ENCODE results near the gene SMIM14.
"Not testable (repeated sequence)": the region's sequence is repeated elsewhere in the genome, so short reads cannot be mapped to it uniquely, and the experiment has no call there.

SMIM14 gene

DNA sequence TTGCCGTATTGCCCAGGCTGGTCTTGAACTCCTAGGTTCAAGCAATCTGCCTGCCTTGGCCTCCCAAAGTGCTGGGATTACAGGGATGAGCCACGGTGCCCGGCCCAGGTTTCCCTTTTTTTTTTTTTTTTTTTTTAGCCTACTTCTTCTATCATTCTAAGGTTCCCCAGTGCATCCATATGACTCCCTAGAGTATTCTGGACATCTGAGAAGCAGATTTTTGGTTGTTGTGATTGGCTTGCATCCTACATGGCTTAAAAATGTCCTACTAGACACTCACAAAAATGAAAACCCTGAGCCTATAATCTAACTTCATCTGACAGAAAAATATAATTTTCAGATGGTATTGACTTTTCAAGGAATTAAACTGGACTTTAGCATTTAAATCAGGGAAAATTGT is 41.7 kb downstream of the SMIM14 start:
- FAIRE-seq = no peak

DNA sequence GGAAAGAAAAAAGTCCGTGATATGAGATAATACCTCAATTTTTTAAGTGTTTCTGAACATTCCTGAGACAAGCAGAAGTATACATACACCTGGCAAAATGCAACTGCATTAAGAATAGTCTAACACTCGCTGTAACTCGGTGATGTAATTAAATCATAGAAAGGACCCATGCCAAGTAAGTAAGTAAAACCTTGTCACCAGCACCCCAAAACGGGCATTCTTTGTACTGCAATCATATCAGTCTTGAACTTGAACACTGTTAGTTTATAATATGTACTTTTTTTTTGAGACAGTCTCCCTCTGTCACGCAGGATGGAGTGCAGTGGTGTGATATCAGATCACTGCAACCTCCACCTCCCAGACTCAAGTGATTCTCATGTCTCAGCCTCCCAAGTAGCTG is 47.4 kb downstream of the SMIM14 start:
- FAIRE-seq = no peak

DNA sequence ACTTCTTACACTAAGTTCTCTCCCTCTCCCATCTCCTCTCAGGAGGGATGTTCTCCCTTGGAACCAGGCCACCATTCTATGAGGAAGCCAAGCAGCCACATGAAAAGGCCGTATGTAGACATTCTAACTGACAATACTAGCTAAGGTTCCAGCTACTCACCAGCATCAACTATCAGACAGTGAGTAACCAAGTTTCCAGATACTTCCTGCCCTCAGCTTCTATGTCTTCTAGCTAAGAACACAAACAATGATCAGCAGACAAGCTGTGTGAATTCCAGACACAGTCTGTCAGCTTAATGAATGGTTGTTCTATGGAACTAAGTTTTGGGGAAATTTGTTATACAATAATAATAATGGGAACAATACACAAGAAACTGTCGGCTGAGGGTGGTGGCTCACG is 50.8 kb downstream of the SMIM14 start:
- FAIRE-seq = no peak

DNA sequence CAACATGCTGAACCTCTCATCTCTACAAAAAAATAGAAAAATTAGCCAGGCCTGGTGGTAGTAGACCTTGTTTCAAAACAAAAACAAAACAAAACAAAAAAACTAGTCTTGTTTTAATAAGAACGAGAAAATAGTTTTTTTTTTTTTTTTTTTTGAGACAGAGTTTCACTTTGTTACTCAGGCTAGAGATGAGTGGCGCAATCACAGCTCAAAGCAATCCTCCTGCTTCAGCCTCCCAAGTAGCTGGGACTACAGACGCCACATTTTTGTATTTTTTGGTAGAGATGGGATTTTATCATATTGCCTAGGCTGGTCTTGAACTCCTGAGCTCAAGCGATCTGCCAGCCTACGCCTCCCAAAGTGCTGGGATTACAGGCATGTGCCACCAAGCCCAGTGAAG is 63.7 kb downstream of the SMIM14 start:
- FAIRE-seq = no peak

DNA sequence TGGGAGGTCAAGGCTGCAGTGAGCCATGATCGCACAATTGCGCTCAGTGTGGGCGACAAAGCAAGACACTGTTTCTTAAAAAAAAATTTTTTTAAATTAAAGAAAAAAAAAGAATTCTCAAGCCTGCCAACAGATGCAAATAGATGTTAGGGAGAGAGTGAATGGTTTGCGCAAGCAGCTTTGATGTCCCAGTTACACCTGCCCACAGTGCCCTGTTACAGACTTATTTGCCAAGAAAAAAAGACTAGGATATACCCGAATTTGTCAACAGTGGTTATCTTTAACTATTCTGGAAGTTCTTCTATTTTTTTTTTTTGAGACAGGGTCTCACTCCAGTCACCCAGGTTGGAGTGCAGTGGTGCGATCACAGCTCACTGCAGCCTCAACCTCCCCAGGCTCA is 67.2 kb downstream of the SMIM14 start:
- FAIRE-seq = no peak

DNA sequence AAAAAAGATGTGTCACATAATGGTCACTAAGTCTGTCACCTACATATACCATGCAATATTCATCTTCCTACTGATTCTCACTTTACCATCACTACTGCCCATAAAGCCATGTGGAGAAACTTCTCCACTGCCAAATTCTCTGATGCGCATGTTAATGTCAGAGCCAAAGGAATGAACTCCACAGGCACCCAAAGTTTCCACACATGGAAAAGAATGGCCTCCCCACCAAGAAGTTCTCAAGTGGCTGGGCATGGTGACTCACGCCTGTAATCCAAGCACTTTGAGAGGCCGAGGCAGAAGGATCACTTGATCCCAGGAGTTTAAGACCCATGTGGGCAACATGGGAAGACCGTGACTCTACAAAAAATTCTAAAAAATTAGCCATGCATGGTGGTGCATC is 67.6 kb downstream of the SMIM14 start:
- no peak for FAIRE-seq

DNA sequence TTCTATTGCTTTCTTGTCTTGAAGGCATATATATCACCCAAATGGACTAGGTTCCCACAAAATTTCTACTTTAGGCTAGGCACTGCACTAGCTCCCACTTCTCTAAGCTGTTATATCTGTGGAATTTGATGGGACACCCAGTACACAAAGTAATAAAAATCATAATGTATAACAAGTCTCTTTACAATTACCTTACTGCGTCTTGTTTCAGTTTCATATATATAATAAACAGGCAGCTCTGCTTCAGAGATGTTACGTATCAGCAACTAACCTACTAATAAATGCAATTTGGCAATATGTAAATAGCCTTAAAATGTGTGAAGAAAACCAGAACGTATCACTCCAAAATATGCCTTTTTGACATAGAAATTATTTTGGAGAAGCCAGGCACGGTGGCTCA is 69.5 kb downstream of the SMIM14 start:
- FAIRE-seq = no peak

DNA sequence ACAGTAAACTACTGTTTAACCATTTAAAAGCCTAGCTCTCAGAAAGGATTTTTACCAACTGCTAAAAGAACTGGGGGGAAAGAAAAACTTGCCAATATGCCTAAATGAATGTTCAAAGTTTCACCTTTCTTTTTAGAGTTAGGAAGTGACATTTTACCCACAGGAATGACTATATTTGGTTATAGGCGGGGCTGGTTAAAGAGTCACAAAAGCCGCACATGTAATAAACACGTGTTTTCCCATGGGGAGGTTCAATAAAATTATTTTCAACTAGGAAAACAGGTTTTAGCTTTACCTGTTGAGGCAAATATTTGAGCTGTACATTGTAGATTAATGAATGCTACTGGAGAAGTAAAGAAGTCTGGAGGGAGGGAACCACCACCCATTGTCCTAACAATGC is 69.9 kb downstream of the SMIM14 start:
- FAIRE-seq = no peak

DNA sequence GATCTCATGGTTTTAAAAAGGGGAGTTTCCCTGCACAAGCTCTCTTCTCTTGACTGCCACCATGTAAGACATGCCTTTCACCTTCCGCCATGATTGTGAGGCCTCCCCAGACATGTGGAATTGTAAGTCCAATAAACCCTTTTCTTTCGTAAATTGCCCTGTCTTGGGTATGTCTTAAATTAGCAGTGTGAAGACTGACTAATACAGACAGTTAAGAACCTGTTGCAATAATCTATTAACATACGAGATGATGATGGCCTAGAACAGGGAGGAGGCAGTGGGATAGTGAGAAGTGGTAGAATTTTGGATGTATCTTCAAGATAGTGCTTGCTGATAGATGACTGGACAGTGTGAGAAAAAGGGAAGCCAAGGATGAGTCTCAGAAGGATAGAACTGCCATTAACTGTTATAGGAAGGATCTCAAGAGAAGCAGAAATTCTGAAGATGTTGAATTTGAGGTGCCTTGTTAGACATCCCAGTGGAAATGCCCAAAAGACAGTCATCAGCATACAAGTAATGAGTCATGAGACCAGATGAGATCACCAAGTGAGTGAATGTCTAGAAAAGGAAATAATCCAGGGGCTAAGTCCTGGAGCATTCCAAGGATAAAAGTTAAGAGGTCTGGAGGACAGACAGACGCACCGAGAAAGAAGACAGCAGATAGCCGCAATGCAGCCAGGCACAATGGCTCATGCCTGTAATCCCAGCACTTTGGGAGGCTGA is 72.6 kb downstream of the SMIM14 start:
- FAIRE-seq = no peak

DNA sequence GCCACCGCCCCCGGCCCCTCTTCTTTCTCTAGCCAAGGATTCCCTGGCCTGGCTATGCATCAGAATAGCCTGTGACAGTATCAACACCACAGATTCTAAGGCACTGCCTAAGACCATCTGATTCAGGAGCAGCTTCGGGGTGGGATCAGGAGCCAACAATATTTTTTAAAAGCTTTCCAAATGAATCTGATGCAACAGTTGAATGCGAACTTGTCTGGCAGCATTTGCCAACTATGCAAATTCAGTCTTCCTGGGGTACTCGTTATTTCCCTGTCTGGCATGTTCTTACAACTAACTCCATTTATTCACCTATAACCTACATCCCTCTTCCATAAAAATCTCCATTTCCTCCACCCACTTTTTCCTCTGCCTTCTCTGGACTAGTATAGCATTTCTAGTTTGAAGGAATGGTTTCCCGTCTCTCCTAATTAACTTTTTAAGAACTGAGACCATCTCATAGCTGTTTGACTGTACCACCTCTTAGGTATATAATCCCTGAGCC is 75.3 kb downstream of the SMIM14 start:
- FAIRE-seq = no peak

DNA sequence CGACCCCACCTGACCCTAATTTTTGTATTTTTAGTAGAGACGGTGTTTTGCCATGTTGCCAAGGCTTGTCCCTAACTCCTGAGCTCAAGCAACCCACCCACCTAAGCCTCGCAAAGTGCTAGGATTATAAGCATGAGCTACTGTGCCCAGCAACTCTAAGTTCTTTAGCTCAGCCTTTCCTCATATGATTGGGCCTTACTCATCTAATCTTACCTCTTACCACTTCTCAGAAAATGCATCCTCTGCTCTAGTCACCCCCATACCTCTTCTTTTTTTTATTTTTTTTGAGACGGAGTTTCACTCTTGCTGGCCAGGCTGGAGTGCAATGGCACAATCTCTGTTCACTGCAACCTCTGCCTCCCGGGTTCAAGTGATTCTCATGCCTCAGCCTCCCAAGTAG is 75.9 kb downstream of the SMIM14 start:
- no peak for FAIRE-seq

DNA sequence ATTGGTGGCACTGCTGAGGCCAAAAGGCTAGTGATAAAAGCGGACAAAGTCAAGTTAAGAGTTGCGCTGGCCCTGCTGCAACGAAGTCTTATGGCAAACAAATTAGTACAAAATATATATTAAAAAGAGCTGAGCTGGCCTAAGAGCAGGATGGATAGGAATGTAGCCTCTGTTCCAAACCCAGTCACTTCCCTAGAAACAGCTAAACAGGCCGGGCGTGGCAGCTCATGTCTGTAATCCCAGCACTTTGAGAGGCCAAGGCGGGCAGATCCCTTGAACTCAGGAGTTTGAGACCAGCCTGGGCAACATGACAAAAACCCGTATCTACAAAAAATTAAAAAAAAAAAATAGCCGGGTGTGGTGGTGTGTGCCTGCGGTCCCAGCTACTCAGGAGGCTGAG is 79.0 kb downstream of the SMIM14 start:
- no peak for FAIRE-seq

DNA sequence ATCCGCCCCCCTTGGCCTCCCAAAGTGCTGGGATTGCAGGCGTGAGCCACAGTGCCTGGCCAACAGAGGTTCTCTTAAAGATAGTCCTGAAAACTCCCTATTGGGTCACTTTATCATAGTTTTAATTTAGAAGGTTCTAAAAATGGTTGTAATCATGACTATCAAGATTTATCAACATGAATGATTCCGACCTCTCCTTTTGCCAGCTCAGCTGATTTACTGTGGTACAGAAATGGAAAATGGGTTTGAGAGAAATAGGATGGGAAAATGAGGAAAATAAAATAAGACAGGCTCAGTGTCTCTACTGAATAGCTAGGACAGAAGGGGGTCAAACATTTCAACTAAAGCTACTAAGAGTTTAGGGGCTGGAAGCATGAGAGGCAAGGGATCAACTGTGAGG is 83.2 kb downstream of the SMIM14 start:
- no peak for FAIRE-seq

DNA sequence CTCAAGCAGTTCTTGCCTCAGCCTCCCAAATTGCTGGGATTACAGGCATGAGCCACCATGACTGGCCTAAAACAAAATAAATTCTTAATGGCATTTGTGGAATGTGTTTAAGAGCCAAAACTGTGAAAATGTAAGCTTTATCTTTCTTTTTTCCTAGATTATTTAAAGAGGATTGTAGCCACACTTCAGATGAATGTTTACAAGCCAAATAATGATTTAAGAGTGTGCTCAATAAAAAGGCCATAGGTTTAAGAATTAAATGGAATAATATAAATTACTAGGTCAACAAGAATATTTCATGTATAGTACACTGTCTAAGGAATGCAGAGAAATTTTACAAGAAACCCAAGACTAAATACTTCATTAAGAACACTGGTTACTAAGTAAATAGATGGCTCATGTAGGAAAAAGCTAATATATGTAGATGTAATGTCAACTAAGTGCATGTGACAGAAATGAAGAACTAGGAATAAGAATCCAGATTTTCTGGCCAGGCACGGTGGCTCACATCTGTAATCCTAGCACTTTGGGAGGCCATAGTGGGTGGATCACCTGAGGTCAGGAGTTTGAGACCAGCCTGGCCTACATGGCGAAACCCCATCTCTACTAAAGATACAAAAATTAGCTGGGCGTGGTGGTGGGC is 90.1 kb downstream of the SMIM14 start:
- FAIRE-seq = peak; percentile 88

DNA sequence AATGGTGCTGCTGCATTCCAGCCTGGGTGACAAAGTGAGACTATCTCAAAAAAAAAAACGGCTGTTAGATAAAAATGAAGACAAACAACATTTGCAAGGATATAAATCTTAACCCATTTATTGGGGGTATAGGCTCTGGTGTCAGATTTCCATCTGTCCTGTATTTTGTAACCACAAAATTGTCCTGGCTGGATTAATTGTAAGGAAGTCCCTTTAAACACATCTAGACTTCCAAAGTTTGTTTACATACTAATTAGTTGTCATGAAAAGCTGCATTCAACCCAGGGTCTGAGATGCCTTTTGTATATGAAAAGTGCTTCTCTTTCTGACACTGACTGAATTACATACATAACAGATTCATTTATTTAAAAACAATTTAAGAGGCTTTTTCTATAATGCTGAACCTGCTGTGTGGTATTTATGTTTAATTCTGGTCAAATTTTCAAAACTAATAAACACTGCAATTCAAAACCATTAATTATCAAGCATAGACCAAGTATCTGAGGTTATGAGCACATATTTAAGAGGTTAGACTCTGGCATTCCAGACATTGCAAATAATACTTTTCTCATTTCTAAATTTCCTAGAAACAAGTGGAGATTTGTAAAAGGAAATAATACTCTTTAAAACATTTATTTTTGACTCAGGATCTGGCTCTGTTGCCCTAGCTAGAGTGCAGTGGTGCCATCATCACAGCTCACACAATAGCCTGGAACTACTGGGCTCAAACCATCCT is 93.9 kb downstream of the SMIM14 start:
- FAIRE-seq = peak; percentile 51

DNA sequence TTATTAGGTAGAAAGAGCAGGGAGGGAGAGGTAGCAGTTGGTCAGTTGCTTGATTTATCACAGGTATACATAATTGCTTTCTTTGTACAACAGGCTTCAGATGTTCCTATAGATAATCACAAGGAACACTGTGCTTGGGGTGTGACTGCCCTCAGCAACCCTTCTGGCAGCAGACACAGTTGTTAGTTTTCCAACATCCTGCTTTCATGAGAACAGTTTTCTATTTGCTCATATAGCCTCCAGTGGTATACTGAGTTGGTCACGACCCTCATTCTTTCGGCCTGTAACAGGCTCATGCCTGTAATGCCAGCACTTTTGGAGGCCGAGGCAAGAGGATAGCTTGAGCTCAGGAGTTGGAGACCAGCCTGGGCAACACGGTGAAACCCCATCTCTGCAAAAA is 94.6 kb downstream of the SMIM14 start:
- not testable (repeated sequence) for FAIRE-seq

DNA sequence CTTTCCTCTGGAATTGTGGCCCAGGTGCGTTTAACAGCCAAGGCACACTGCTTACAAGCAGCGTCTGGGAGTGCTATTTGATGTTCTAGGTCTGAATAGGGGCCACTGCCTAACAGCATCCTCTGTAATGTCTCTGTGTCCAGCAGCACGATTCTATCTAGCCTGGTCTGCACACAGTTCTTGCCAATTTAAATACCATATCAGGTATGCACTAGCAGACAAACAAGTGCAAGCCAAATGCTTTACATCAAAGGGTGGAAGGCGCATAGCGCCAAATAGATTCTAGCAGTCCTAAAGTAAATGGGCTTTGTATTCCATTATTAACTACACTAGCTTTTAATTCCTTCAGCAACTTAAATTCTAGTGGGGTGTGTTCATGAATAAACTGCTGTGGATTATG is 95.6 kb downstream of the SMIM14 start:
- FAIRE-seq = no peak

DNA sequence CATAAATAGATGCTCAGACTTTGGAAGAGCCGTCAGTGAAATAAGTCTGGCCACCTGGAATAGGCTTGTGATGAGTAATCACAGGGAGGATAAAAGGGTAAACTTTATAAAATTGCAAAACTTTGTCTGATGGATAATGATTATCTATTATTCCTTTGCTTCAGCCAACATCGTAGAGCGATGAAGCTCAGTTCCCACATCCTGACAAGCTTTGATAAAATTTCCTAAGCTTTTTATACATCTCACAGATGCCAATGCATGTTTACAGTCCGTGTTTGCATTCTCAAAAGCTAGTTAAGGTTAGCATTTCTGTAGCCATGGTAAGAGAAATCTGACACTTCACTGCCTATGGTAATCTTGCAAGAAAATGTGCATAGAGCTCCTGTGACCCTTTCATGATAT is 96.1 kb downstream of the SMIM14 start:
- FAIRE-seq = no peak

DNA sequence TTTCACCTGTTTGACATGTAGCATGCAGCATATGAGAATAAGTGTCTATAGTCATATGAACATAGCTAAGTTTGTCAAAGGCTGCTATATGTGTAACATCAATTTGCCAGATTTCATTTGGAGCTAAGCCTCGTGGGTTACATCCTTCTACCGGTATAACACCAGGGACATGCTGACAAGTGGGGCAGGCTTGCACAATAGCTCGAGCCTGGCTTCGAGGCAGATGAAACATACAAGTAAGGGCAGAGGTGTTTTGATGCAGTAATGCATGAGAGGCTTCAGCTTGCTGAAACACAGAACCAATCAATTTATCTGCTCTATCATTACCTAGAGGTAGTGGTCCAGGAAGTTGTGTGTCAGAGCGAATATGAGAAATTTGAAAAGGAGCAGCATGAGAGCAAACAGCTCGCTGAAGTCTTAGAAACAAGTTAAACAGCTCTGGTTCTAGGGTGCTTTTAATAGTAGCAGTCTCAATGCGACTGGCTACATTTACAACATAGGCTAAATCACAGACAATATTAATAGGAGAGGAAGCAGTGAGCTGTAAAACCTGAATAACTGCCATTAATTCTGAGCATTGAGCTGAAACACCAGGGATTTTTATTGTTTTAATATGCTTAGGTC is 96.6 kb downstream of the SMIM14 start:
- no peak for FAIRE-seq

DNA sequence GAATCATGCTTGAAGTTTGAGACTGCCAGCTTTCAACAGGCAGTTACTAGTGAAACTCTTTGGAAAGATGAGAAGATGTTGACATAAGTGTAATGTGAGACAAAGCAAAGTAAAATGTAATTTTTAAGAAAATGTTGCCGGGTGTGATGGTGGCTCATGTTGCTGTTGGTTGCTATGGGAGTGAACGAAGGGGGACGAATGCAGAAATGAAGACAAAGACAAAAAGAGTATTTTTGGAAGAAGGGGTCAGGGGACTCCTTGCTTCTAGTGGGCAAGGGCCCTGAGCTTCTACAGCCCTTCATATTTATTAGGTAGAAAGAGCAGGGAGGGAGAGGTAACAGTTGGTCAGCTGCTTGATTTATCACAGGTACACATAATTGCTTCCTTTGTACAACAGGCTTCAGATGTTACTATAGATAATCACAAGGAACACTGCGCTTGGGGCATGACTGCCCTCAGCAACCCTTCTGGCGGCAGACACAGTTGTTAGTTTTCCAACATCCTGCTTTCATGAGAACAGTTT is 99.5 kb downstream of the SMIM14 start:
- no peak for FAIRE-seq

DNA sequence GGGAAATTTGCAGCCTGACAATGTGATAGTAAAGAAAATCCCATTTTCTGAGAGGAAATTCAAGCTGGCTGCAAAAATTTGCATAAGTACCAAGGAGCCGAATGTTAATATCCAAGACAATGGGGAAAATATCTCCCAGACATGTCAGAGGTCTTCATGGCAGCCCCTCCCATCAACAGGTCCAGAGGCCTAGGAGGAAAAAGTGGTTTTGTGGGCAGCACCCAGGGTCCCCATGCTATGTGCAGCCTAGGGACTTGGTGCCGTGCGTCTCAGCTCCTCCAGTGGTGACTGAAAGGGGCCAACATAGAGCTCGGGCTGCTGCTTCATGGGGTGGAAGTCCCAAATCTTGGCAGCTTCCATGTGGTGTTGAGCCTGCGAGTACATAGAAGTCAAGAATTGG is 105.1 kb downstream of the SMIM14 start:
- FAIRE-seq = no peak

DNA sequence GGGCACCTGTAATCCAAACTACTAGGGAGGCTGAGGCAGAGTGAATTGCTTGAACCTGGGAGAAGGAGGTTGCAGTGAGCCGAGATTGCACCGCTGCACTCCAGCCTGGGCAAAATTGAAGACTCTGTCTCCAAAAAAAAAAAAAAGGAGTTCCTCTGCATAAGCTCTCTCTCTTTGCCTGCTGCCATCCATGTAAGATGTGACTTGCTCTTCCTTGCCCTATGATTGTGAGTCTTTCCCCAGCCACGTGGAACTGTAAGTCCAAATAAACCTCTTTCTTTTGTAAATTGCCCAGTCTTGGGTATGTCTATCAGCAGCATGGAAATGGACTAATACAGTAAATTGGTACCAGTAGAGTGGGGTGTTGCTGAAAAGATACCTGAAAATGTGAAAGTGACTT is 106.4 kb downstream of the SMIM14 start:
- not testable (repeated sequence) for FAIRE-seq

DNA sequence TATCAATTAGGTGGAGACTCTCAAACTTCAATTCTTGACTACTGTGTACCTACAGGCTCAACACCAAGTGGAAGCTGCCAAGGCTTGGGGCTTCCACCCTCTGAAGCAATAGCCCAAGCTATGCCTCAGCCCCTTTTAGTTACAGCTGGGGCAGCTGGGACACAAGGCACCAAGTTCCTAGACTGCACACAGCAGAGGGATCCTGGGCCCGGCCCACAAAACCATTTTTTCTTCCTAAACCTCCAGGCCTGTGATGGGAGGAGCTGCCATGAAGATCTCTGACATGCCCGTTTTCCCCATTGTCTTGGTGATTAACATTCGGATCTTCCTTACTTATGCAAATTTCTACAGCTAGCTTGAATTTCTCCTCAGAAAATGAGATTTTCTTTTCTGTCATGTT is 108.0 kb downstream of the SMIM14 start:
- FAIRE-seq = no peak

Measured in endometrium (tissue), 2 donors.